IMR-90 (cell line): ENCODE data around the gene BTNL2. TPM values are rescaled to one million over a fixed set of nuclear protein-coding genes. Genes with fewer than 3 reads are reported as not detected.

Experiments
- ATAC-seq: fragments of 200-7000 bp; cut with Tn5 transposase; 2 replicates; pipeline ENCODE4 v1.9.1; 2020; ENCODE audit warnings: low read depth, mild to moderate bottlenecking, moderate library complexity
- BruUV-seq: library from RNA; stranded (reverse); fragments of 400-500 nt; replicated peaks from 2 replicates; lab custom pipeline; 2021; lab: Mats Ljungman, UMichigan
- CTCF ChIA-PET: fragments of 300-600 bp; formaldehyde crosslinking; extraction: SDS; loops from one replicate; lab custom pipeline; 2021; ENCODE audit warnings: antibody characterized with exemption; lab: Yijun Ruan, JAX
- POLR2A ChIA-PET: fragments of 300-600 bp; sonication (Branson Sonifier 250); formaldehyde crosslinking; loops from one replicate; lab custom pipeline; 2022; ENCODE audit warnings: antibody characterized with exemption; ENCODE audit not compliant: unreplicated experiment; lab: Charles Lee
- DNase-seq: peaks from one replicate; pipeline ENCODE4 v3.0.0; 2013
- H2AFZ ChIP-seq: replicated peaks from 2 replicates; pipeline ENCODE3; 2013; ENCODE audit warnings: low read length, mild to moderate bottlenecking; ENCODE audit not compliant: poor library complexity
- H2AK5ac ChIP-seq: 2 replicates; pipeline ENCODE4 v1.6.1; 2013; ENCODE audit warnings: low read depth, low read length, inconsistent platforms
- H2AK9ac ChIP-seq: replicated peaks from 2 replicates; pipeline ENCODE3; 2013; ENCODE audit warnings: mild to moderate bottlenecking, low read depth, low read length, moderate library complexity; ENCODE audit not compliant: poor library complexity
- H2BK120ac ChIP-seq: 2 replicates; pipeline ENCODE4 v1.6.1; 2013; ENCODE audit warnings: low read depth, low read length, inconsistent platforms
- H2BK15ac ChIP-seq: 3 replicates; pipeline ENCODE4 v1.6.1; 2013; ENCODE audit warnings: low read depth, low read length, inconsistent platforms
- H2BK20ac ChIP-seq: 2 replicates; pipeline ENCODE4 v1.6.1; 2013; ENCODE audit warnings: low read depth, mild to moderate bottlenecking, inconsistent platforms, low read length, moderate library complexity
- H2BK5ac ChIP-seq: 2 replicates; pipeline ENCODE4 v1.6.1; 2013; ENCODE audit warnings: mild to moderate bottlenecking, low read depth, low read length, inconsistent platforms; ENCODE audit not compliant: poor library complexity, severe bottlenecking
- H3K14ac ChIP-seq: replicated peaks from 2 replicates; pipeline ENCODE4 v1.6.1; 2013; ENCODE audit warnings: low read depth, low read length, inconsistent platforms
- H3K18ac ChIP-seq: 2 replicates; pipeline ENCODE4 v1.6.1; 2013; ENCODE audit warnings: low read depth, low read length, control low read depth
- H3K23ac ChIP-seq: 2 replicates; pipeline ENCODE4 v1.6.1; 2013; ENCODE audit warnings: low read depth, low read length, inconsistent platforms
- H3K27ac ChIP-seq: 2 replicates; pipeline ENCODE4 v1.5.1; 2013; ENCODE audit warnings: mild to moderate bottlenecking, control low read depth, low read length; ENCODE audit not compliant: insufficient read depth
- H3K27me3 ChIP-seq: 2 replicates; pipeline ENCODE4 v1.6.1; 2013; ENCODE audit warnings: low read length; ENCODE audit not compliant: control insufficient read depth, insufficient read depth
- H3K36me3 ChIP-seq: 2 replicates; pipeline ENCODE4 v1.6.1; 2013; ENCODE audit warnings: low read length, mixed read lengths; ENCODE audit not compliant: control insufficient read depth, insufficient read depth
- H3K4ac ChIP-seq: 2 replicates; pipeline ENCODE4 v1.6.1; 2013; ENCODE audit warnings: low read depth, low read length, inconsistent platforms
- H3K4me1 ChIP-seq: 2 replicates; pipeline ENCODE4 v1.6.1; 2013; ENCODE audit warnings: low read length, mixed read lengths; ENCODE audit not compliant: control insufficient read depth, insufficient read depth
- H3K4me2 ChIP-seq: 2 replicates; pipeline ENCODE4 v1.6.1; 2013; ENCODE audit warnings: low read depth, mild to moderate bottlenecking, control low read depth, low read length, moderate library complexity
- H3K4me3 ChIP-seq: 2 replicates; pipeline ENCODE4 v1.5.1; 2013; ENCODE audit warnings: low read depth, mild to moderate bottlenecking, control low read depth, low read length, moderate library complexity; ENCODE audit not compliant: insufficient read depth
- H3K56ac ChIP-seq: 2 replicates; pipeline ENCODE4 v1.6.1; 2013; ENCODE audit warnings: low read length, inconsistent platforms; ENCODE audit not compliant: insufficient read depth; ENCODE audit errors: extremely low read depth
- H3K79me1 ChIP-seq, 2 experiments: 2 replicates each; pipeline ENCODE4 v1.6.1; 2013; ENCODE audit warnings: low read length in 2 of 2, inconsistent platforms in 1 of 2, low read depth in 1 of 2
- H3K9ac ChIP-seq: 2 replicates; pipeline ENCODE4 v1.6.1; 2013; ENCODE audit warnings: low read depth, low read length, control low read depth
- H3K9me1 ChIP-seq: 2 replicates; pipeline ENCODE4 v1.6.1; 2013; ENCODE audit warnings: low read length, inconsistent platforms; ENCODE audit not compliant: insufficient read depth
- H3K9me3 ChIP-seq: 2 replicates; pipeline ENCODE4 v1.6.1; 2013; ENCODE audit warnings: low read length; ENCODE audit not compliant: control insufficient read depth, insufficient read depth
- H4K20me1 ChIP-seq: 2 replicates; pipeline ENCODE4 v1.6.1; 2013; ENCODE audit warnings: low read length, inconsistent platforms; ENCODE audit not compliant: insufficient read depth
- H4K5ac ChIP-seq: 2 replicates; pipeline ENCODE4 v1.6.1; 2013; ENCODE audit warnings: mild to moderate bottlenecking, low read depth, low read length, control low read depth
- H4K8ac ChIP-seq, 2 experiments: 2 replicates each; pipeline ENCODE4 v1.6.1; 2013; ENCODE audit warnings: low read depth in 2 of 2, low read length in 2 of 2, control low read depth in 1 of 2, inconsistent platforms in 1 of 2
- H4K91ac ChIP-seq: 2 replicates; pipeline ENCODE4 v1.6.1; 2013; ENCODE audit warnings: low read depth, low read length, inconsistent platforms; ENCODE audit not compliant: insufficient read depth
- CHD1 ChIP-seq: IDR thresholded peaks from 2 replicates; pipeline ENCODE4 v1.6.1; 2012; ENCODE audit warnings: low read depth, low read length, improper control_type of control experiment
- FOS ChIP-seq: fragments of 150-350 bp; IDR thresholded peaks from 2 replicates; pipeline ENCODE4 v1.6.1; 2016; ENCODE audit warnings: low read depth, low read length
- POLR2A ChIP-seq: IDR thresholded peaks from 2 replicates; pipeline ENCODE4 v1.6.1; 2012; ENCODE audit warnings: mild to moderate bottlenecking, low read depth, low read length
- RAD21 ChIP-seq: IDR thresholded peaks from 2 replicates; pipeline ENCODE4 v1.6.1; 2012; ENCODE audit warnings: low read length, improper control_type of control experiment
- SMC3 ChIP-seq: fragments of 150-350 bp; IDR thresholded peaks from 2 replicates; pipeline ENCODE4 v1.6.1; 2016; ENCODE audit warnings: low read depth, mild to moderate bottlenecking, antibody characterized with exemption, low read length, moderate library complexity
- WGBS, 2 experiments: methylation state at CpG; one replicate each; pipeline versions ENCODE4 v1.1.5 to v1.1.7; 2013; ENCODE audit warnings: missing lambda C conversion rate in 2 of 2; ENCODE audit not compliant: insufficient read length in 1 of 2; ENCODE audit errors: extremely low coverage in 2 of 2; 5-methylcytosine and 5-hydroxymethylcytosine counted together
- dilution Hi-C: fragments of 300-500 bp; cut with HindIII; formaldehyde crosslinking; loops from one replicate; pipeline ENCODE4 v1.14.3; 2018; ENCODE audit warnings: low sequenced_read_pairs; ENCODE audit not compliant: unreplicated experiment
- in situ Hi-C: fragments of 300-500 bp; cut with MboI; formaldehyde crosslinking; loops from 3 replicates; pipeline ENCODE4 v1.14.3; 2019; ENCODE audit warnings: low sequenced_read_pairs, inconsistent platforms, mixed read lengths
- intact Hi-C: fragments of 100-400 bp; cut with micrococcal nuclease; formaldehyde crosslinking; loops from 2 replicates; pipeline ENCODE4 v1.10.0; 2022
- microRNA-seq, 2 experiments: library from miRNA; stranded (forward) in 1 of 2; unstranded in 1 of 2; fragments of 10-50 nt in 1 of 2; fragments of <30 nt in 1 of 2; gene quantifications in 1 of 2; microRNA quantifications in 1 of 2; one replicate each; pipeline versions ENCODE3 to v1.1.0; 2013 to 2020; ENCODE audit not compliant: insufficient read depth in 1 of 2, insufficient read length in 1 of 2, unreplicated experiment in 1 of 2
- polyA plus RNA-seq, 3 experiments: library from polyadenylated mRNA; depleted of rRNA; stranded (reverse); fragments of >200 nt; gene quantifications; 2 replicates each; pipeline ENCODE4 v1.2.3, GENCODE V29; 2012; ENCODE audit warnings: low replicate concordance in 1 of 3
- small RNA-seq, 5 experiments: library from RNA; depleted of rRNA; stranded (forward); fragments of <200 nt; gene quantifications; one replicate each; pipeline ENCODE3, GENCODE V24; 2012
- total RNA-seq: library from RNA; depleted of rRNA; stranded (reverse); fragments of >200 nt; gene quantifications from 2 replicates; pipeline ENCODE4 v1.2.3, GENCODE V29; 2012; rRNA removed

BTNL2 gene
- total and polyA plus RNA-seq, 2 of the 4 experiments (the other 2 are of a cell fraction): not detected

- Histone ChIP-seq H4K5ac (no peak overlapping the region), H3K9me1 (no peaks in the 10 kb centered on the region), H3K9ac (no peak overlapping the region), H3K4ac (no peak overlapping the region), H2AK5ac (no peak overlapping the region), H3K27ac (no peak overlapping the region), H2BK120ac (no peak overlapping the region), H3K27me3 (no peaks in the 10 kb centered on the region), H4K8ac (no peak overlapping the region), H4K91ac (no peak overlapping the region), H3K79me1 (no peaks in the 10 kb centered on the region), H3K4me3 (no peak overlapping the region), H3K4me1 (no peaks in the 10 kb centered on the region), H3K4me2 (no peak overlapping the region), H3K9me3 (no peaks in the 10 kb centered on the region), H3K36me3 (no peaks in the 10 kb centered on the region), H3K14ac (no peak overlapping the region), H3K23ac (no peak overlapping the region), H3K18ac (no peak overlapping the region), H2BK15ac (no peak overlapping the region), H2BK5ac (no peak overlapping the region), H4K20me1 (no peaks in the 10 kb centered on the region), H2BK20ac (no peak overlapping the region), H2AK9ac (no peak overlapping the region), H2AFZ (no peak overlapping the region), H3K56ac (no peak overlapping the region)
- no peak for ATAC-seq
- CTCF ChIA-PET: no interaction called here
- TF ChIP-seq SMC3 (no peak), RAD21 (no peak), CHD1 (no peak), POLR2A (no peak), FOS (no peak)
- no peak for DNase-seq
- in situ Hi-C loops (no loop called here), dilution Hi-C loops (no loop called here), intact Hi-C loops (no loop called here)
- no TSS peak for BruUV-seq
- POLR2A ChIA-PET: no interaction called here
- WGBS, 2 experiments: no CpG with 5 or more reads among the region's 2 CpGs
Observed at GRCh38 chr6:32353348-32353747, 53.6 kb downstream of the BTNL2 start.

Small RNA genes within 50 kb of the gene (microRNA-seq; reads per million reads assigned to microRNA genes)
- not detected for gene RNU6-603P (ENCODE audit: insufficient read depth, insufficient read length)

Small RNA genes within 50 kb of the gene (small RNA-seq; reads per million reads assigned to genes)
- 0 reads per million in 5 experiments for gene RNU6-603P

Other genes starting within 250 kb of the BTNL2 start
- 0.18 and 0.28 TPM in 2 replicates for gene EGFL8, start 242.6 kb downstream of the BTNL2 start, total RNA-seq
- 4.7 and 5.7 TPM in 2 replicates for gene EGFL8, start 242.6 kb downstream of the BTNL2 start, polyA plus RNA-seq (2012; rRNA removed)
- 27.2 TPM in 2 replicates for gene AGPAT1, start 231.1 kb downstream of the BTNL2 start, total RNA-seq
- gene AGPAT1, start 231.1 kb downstream of the BTNL2 start, polyA plus RNA-seq (2012; rRNA removed): 116 and 126 TPM in 2 replicates
- 18.8 and 28.1 TPM in 2 replicates for gene RNF5, start 228.8 kb downstream of the BTNL2 start, total RNA-seq
- 34.1 and 41.4 TPM in 2 replicates for gene RNF5, start 228.8 kb downstream of the BTNL2 start, polyA plus RNA-seq (2012; rRNA removed)
- gene AGER, start 222.9 kb downstream of the BTNL2 start, total RNA-seq: 0.18 and 0.28 TPM in 2 replicates
- 4.2 and 4.9 TPM in 2 replicates for gene AGER, start 222.9 kb downstream of the BTNL2 start, polyA plus RNA-seq (2012; rRNA removed)
- gene PBX2, start 217.0 kb downstream of the BTNL2 start, total RNA-seq: 13.9 and 17.7 TPM in 2 replicates
- gene PBX2, start 217.0 kb downstream of the BTNL2 start, polyA plus RNA-seq (2012; rRNA removed): 56.8 and 58.0 TPM in 2 replicates
- gene GPSM3, start 214.5 kb downstream of the BTNL2 start, total RNA-seq: 3.0 and 3.9 TPM in 2 replicates
- 9.8 and 12.2 TPM in 2 replicates for gene GPSM3, start 214.5 kb downstream of the BTNL2 start, polyA plus RNA-seq (2012; rRNA removed)
- 1.3 and 2.2 TPM in 2 replicates for gene NOTCH4, start 183.1 kb downstream of the BTNL2 start, total RNA-seq
- gene NOTCH4, start 183.1 kb downstream of the BTNL2 start, polyA plus RNA-seq (2012; rRNA removed): 0.76 and 0.96 TPM in 2 replicates
- not detected in 2 replicates for gene TSBP1, start 35.3 kb downstream of the BTNL2 start, total RNA-seq
- not detected in 2 replicates for gene TSBP1, start 35.3 kb downstream of the BTNL2 start, polyA plus RNA-seq (2012; rRNA removed)
- gene HLA-DRA, start 32.7 kb upstream of the BTNL2 start, total RNA-seq: not detected in 2 replicates
- not detected in 2 replicates for gene HLA-DRA, start 32.7 kb upstream of the BTNL2 start, polyA plus RNA-seq (2012; rRNA removed)
- gene HLA-DRB5, start 123.1 kb upstream of the BTNL2 start, total RNA-seq: not detected in 2 replicates
- gene HLA-DRB5, start 123.1 kb upstream of the BTNL2 start, polyA plus RNA-seq (2012; rRNA removed): not detected in 2 replicates
- gene HLA-DRB1, start 182.7 kb upstream of the BTNL2 start, total RNA-seq: not detected in 2 replicates
- not detected in 2 replicates for gene HLA-DRB1, start 182.7 kb upstream of the BTNL2 start, polyA plus RNA-seq (2012; rRNA removed)
- gene HLA-DQA1, start 230.2 kb upstream of the BTNL2 start, total RNA-seq: not detected in 2 replicates
- gene HLA-DQA1, start 230.2 kb upstream of the BTNL2 start, polyA plus RNA-seq (2012; rRNA removed): not detected in 2 replicates